ENCODE results near the gene TRPV4. TPM values are rescaled to one million over a fixed set of nuclear protein-coding genes. Genes with fewer than 3 reads are reported as not detected.

TRPV4 gene
- total RNA-seq, 1 donor from 2014 or later = 2.1 TPM

DNA sequence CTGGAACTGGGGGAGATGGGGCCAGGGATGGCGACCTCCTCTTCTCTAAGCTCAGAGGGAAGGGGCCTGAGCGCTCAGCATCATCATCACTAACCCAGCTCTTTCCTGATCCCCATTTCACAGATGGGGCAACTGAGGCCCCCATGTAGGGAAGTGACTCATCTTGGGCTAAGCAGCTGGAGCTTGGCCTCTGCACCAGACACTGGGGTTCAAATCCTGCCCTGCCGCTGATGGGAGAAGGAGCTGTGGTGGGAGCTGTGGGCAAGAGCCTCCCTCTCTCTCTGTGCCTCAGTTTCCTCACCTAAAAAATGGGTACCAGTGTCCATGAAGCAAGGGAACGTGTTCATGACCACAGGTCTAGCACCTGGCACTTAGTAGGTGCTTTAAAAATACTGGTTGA, 2.6 kb upstream of the TRPV4 start:
- Mint-ChIP-seq H3K4me3 (no peak overlapping the region), H3K27ac (no peak overlapping the region), H3K4me1 (ENCODE audit: unreplicated experiment) (peaks cover 23% of the 10 kb centered on the region), H3K36me3 (no peaks in the 10 kb centered on the region), H3K9me3 (no peaks in the 10 kb centered on the region), H3K27me3 (peaks cover 17% of the 10 kb centered on the region)
- DNase-seq (ENCODE audit: extremely low spot score, unreplicated experiment) = no peak
- TF ChIP-seq, protein P1, sequence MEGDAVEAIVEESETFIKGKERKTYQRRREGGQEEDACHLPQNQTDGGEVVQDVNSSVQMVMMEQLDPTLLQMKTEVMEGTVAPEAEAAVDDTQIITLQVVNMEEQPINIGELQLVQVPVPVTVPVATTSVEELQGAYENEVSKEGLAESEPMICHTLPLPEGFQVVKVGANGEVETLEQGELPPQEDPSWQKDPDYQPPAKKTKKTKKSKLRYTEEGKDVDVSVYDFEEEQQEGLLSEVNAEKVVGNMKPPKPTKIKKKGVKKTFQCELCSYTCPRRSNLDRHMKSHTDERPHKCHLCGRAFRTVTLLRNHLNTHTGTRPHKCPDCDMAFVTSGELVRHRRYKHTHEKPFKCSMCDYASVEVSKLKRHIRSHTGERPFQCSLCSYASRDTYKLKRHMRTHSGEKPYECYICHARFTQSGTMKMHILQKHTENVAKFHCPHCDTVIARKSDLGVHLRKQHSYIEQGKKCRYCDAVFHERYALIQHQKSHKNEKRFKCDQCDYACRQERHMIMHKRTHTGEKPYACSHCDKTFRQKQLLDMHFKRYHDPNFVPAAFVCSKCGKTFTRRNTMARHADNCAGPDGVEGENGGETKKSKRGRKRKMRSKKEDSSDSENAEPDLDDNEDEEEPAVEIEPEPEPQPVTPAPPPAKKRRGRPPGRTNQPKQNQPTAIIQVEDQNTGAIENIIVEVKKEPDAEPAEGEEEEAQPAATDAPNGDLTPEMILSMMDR (conservative IDR thresholded peaks at IDR 0.05) = no peak

DNA sequence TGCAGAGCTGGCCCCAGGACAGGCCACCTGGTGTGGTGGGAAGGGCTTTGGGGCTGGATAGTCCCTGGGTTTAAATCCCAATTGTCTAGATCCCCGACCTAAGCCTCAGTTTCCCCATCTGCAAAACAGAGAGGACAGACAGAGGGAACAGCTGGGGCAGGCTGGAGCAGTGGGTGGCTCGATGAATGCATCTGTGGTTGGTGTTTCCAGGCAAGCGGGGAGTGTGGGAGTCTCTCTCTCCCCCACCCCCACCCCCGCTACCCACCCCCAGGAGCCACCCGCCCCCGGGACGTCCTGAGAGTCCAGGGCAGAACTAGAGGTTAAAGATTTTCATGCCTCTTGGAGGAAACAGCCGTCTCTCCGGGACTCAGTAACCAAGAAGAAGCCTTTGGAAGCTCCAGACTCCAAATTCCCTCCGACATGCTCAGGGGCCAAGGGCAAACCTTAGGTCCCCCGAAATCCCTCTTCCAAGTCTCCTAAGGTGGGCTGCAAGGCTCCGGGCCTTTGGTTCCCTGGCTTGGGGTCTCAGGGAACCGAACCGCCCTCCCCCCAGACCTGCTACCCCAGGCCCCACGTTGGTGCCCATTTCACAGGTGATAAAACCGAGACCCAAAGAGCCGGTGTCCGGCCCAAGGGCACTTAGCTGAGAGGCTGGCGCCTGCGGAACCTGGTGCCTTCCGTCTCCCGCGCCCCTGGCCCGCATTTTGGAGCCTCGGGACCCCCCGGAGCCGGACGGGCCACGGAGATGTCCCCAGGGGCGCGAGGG, 474 bp downstream of the TRPV4 start:
- TF ChIP-seq, protein P1 (conservative IDR thresholded peaks at IDR 0.05) = no peak
- Mint-ChIP-seq H3K4me1 (ENCODE audit: unreplicated experiment) (peaks cover 16% of the 10 kb centered on the region), H3K27me3 (peaks cover 18% of the 10 kb centered on the region), H3K36me3 (no peaks in the 10 kb centered on the region), H3K27ac (no peak overlapping the region), H3K4me3 (peak overlapping the region; percentile 45), H3K9me3 (no peaks in the 10 kb centered on the region)
- no peak for DNase-seq (ENCODE audit: extremely low spot score, unreplicated experiment)

DNA sequence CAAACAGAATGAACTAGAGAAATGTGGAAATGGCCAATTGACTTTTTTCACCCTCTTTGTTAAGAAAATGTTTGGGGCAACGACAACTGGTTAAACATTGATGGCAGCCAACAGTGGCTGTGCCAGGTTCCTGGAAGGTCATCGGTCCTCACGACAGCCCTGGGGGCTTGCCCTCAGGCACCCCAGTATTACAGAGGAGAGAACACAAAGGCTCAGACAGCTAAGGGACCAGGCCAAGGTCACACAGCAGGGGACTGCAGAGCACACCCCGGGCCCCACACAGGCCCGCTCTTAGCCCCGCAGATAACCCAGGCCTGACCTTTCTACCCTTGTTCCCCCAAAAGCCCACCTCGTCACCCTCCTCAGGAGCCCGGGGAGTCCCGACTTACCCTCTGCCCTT, 1.3 kb downstream of the TRPV4 start:
- TF ChIP-seq, protein P1 (conservative IDR thresholded peaks at IDR 0.05) = no peak
- no peaks in the 10 kb centered on the region for H3K9me3 Mint-ChIP-seq
- no peaks in the 10 kb centered on the region for H3K36me3 Mint-ChIP-seq
- peaks cover 16% of the 10 kb centered on the region for H3K4me1 Mint-ChIP-seq (ENCODE audit: unreplicated experiment)
- H3K27me3 Mint-ChIP-seq = peaks cover 18% of the 10 kb centered on the region
- no peak overlapping the region for H3K27ac Mint-ChIP-seq
- H3K4me3 Mint-ChIP-seq = peak overlapping the region; percentile 46
- DNase-seq (ENCODE audit: extremely low spot score, unreplicated experiment) = no peak

DNA sequence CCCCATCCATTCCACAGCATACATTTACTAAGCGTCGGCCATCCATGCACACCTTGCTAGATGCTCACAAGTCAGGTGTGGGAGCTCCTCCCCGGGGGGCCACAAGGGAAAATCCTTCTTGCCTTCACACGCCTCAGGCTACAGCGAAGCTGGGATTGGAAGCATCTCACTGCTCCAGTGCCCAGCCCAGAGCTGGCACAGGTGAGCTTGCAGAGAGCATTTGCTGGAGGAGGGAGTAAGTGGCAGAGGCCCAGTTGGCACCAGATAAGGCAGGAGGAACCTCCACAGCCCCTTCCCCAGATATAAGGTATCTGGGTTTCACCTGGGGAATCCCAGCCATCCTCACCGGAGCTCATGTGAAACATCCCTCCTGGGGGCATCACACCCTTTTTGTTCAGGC, 1.8 kb downstream of the TRPV4 start:
- H3K36me3 Mint-ChIP-seq = no peaks in the 10 kb centered on the region
- no peak for DNase-seq (ENCODE audit: extremely low spot score, unreplicated experiment)
- H3K9me3 Mint-ChIP-seq = no peaks in the 10 kb centered on the region
- TF ChIP-seq, protein P1 (conservative IDR thresholded peaks at IDR 0.05) = no peak
- peak overlapping the region; percentile 1 for H3K27ac Mint-ChIP-seq
- H3K27me3 Mint-ChIP-seq = peaks cover 18% of the 10 kb centered on the region
- H3K4me1 Mint-ChIP-seq (ENCODE audit: unreplicated experiment) = peaks cover 16% of the 10 kb centered on the region
- H3K4me3 Mint-ChIP-seq = peak overlapping the region; percentile 4

DNA sequence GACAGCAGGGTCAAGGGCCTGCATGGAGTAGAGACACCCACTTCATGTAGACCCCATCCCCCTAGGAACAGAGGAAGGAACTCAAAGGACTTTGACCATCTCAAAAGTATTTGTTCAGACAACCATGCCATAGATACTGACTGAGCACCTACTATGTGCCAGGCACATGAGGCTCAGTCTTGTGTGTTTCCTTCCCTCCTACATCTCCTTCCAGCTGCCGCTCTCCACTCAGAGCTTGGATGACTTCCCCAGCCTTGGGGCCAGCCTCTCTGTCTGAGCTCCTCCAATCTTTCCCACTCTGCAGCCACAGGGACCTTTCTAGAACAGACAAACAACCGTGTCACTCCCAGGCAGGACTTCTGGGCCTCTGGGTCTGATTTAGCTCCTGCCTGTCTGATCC, 2.5 kb downstream of the TRPV4 start:
- TF ChIP-seq, protein P1 (conservative IDR thresholded peaks at IDR 0.05) = no peak
- H3K4me3 Mint-ChIP-seq = no peak overlapping the region
- no peak overlapping the region for H3K27ac Mint-ChIP-seq
- peaks cover 18% of the 10 kb centered on the region for H3K27me3 Mint-ChIP-seq
- no peaks in the 10 kb centered on the region for H3K9me3 Mint-ChIP-seq
- no peak for DNase-seq (ENCODE audit: extremely low spot score, unreplicated experiment)
- peaks cover 16% of the 10 kb centered on the region for H3K4me1 Mint-ChIP-seq (ENCODE audit: unreplicated experiment)
- H3K36me3 Mint-ChIP-seq = no peaks in the 10 kb centered on the region
